H1 (cell line): ENCODE data around the gene SLC44A1. TPM values are rescaled to one million over a fixed set of nuclear protein-coding genes. Genes with fewer than 3 reads are reported as not detected.

ENCODE experiments used
- CTCF ChIA-PET: fragments of 300-600 bp; sonication (Branson Sonifier 250); formaldehyde crosslinking; loops from one replicate; lab custom pipeline; 2021; ENCODE audit not compliant: partially characterized antibody; lab: Charles Lee
- POLR2A ChIA-PET: fragments of 300-600 bp; sonication (Branson Sonifier 250); formaldehyde crosslinking; loops from one replicate; lab custom pipeline; 2021; ENCODE audit warnings: inconsistent platforms; ENCODE audit not compliant: partially characterized antibody; lab: Charles Lee
- DNase-seq, 2 experiments: peaks; one replicate each; pipeline versions ENCODE4 v3.0.0 to v3.0.0-alpha.2; 2010 to 2022; ENCODE audit warnings: low spot score in 2 of 2, low read depth in 1 of 2, mixed read lengths in 1 of 2
- FAIRE-seq: peaks from 2 replicates; lab custom pipeline; 2011; peaks lifted over from hg19 to GRCh38; lab: Jason Lieb, UNC
- H2AFZ ChIP-seq: 2 replicates; pipeline ENCODE4 v1.8.1; 2012; ENCODE audit warnings: low read length, inconsistent platforms
- H2AK5ac ChIP-seq: 2 replicates; pipeline ENCODE4 v1.6.1; 2013; ENCODE audit warnings: low read depth, low read length
- H2BK120ac ChIP-seq: replicated peaks from 2 replicates; pipeline ENCODE3; 2013; ENCODE audit warnings: low read depth, low read length, inconsistent platforms
- H2BK12ac ChIP-seq: 2 replicates; pipeline ENCODE4 v1.6.1; 2013; ENCODE audit warnings: low read depth, low read length
- H2BK15ac ChIP-seq: 2 replicates; pipeline ENCODE4 v1.6.1; 2013; ENCODE audit warnings: low read length
- H2BK20ac ChIP-seq: 2 replicates; pipeline ENCODE4 v1.6.1; 2013; ENCODE audit warnings: low read length
- H2BK5ac ChIP-seq: 2 replicates; pipeline ENCODE4 v1.6.1; 2013; ENCODE audit warnings: low read depth, low read length
- H3K14ac ChIP-seq: 2 replicates; pipeline ENCODE4 v1.6.1; 2013; ENCODE audit warnings: inconsistent platforms; ENCODE audit not compliant: insufficient read length
- H3K18ac ChIP-seq: 2 replicates; pipeline ENCODE4 v1.6.1; 2013; ENCODE audit warnings: low read length; ENCODE audit errors: extremely low read depth
- H3K23ac ChIP-seq: 2 replicates; pipeline ENCODE4 v1.6.1; 2013; ENCODE audit warnings: inconsistent platforms; ENCODE audit not compliant: insufficient read length
- H3K23me2 ChIP-seq: 2 replicates; pipeline ENCODE4 v1.6.1; 2013; ENCODE audit warnings: low read depth, low read length
- H3K27ac ChIP-seq: 2 replicates; pipeline ENCODE4 v1.6.1; 2011; ENCODE audit warnings: low read depth, low read length, inconsistent platforms
- H3K27me3 ChIP-seq, 4 experiments: replicated peaks in 1 of 4; 1 replicate in 1 of 4; 2 replicates in 3 of 4; pipeline versions ENCODE4 v1.6.1 to v1.8.1; 2011 to 2013; ENCODE audit warnings: low read length in 3 of 4, mild to moderate bottlenecking in 3 of 4, inconsistent platforms in 2 of 4, mixed read lengths in 2 of 4, moderate library complexity in 1 of 4; ENCODE audit not compliant: control insufficient read depth in 3 of 4, insufficient read depth in 3 of 4; ENCODE audit errors: extremely low read depth in 1 of 4
- H3K36me3 ChIP-seq, 4 experiments: 2 replicates each; pipeline versions ENCODE4 v1.6.1 to v1.8.1; 2011 to 2013; ENCODE audit warnings: mild to moderate bottlenecking in 4 of 4, low read length in 3 of 4, moderate library complexity in 2 of 4, control low read depth in 1 of 4, inconsistent platforms in 1 of 4; ENCODE audit not compliant: insufficient read depth in 4 of 4, control insufficient read depth in 2 of 4
- H3K4ac ChIP-seq: replicated peaks from 2 replicates; pipeline ENCODE3; 2013; ENCODE audit warnings: low read length, low read depth, mixed read lengths, inconsistent platforms; ENCODE audit not compliant: insufficient read length
- H3K4me1 ChIP-seq, 4 experiments: replicated peaks in 1 of 4; 1 replicate in 1 of 4; 2 replicates in 3 of 4; pipeline versions ENCODE4 v1.6.1 to v1.8.1; 2011 to 2013; ENCODE audit warnings: low read length in 3 of 4, inconsistent platforms in 2 of 4, mixed read lengths in 1 of 4; ENCODE audit not compliant: insufficient read depth in 4 of 4, control insufficient read depth in 3 of 4
- H3K4me2 ChIP-seq, 2 experiments: 2 replicates each; pipeline versions ENCODE4 v1.6.1 to v1.8.1; 2011 to 2013; ENCODE audit warnings: low read depth in 2 of 2, low read length in 2 of 2, control low read depth in 1 of 2, inconsistent platforms in 1 of 2, mild to moderate bottlenecking in 1 of 2; ENCODE audit not compliant: insufficient read depth in 1 of 2
- H3K4me3 ChIP-seq, 4 experiments: fragments of 200-600, 300-600 bp in 1 of 4; sonication (generic), shearing (Covaris generic), sonication (Bioruptor Twin) in 1 of 4; 2 replicates each; pipeline versions ENCODE4 v1.5.1 to v1.8.1; 2011 to 2016; ENCODE audit warnings: low read length in 4 of 4, low read depth in 3 of 4, control low read depth in 2 of 4, inconsistent platforms in 2 of 4, mild to moderate bottlenecking in 2 of 4, mixed read lengths in 1 of 4, moderate library complexity in 1 of 4; ENCODE audit not compliant: insufficient read depth in 2 of 4; ENCODE audit errors: extremely low read depth in 1 of 4
- H3K56ac ChIP-seq: replicated peaks from 2 replicates; pipeline ENCODE3; 2013; ENCODE audit warnings: low read depth, mild to moderate bottlenecking, mixed read lengths, low read length, inconsistent platforms; ENCODE audit not compliant: insufficient read length
- H3K79me1 ChIP-seq: 2 replicates; pipeline ENCODE4 v1.6.1; 2013; ENCODE audit warnings: low read depth, low read length, control low read depth
- H3K79me2 ChIP-seq, 2 experiments: 2 replicates each; pipeline versions ENCODE4 v1.6.1 to v1.8.1; 2012 to 2013; ENCODE audit warnings: low read length in 2 of 2, mild to moderate bottlenecking in 2 of 2, inconsistent platforms in 1 of 2; ENCODE audit not compliant: insufficient read depth in 2 of 2, control insufficient read depth in 1 of 2
- H3K9ac ChIP-seq, 4 experiments: replicated peaks in 1 of 4; 1 replicate in 1 of 4; 2 replicates in 3 of 4; pipeline versions ENCODE4 v1.6.1 to v1.8.1; 2011 to 2013; ENCODE audit warnings: low read depth in 3 of 4, low read length in 3 of 4, control low read depth in 2 of 4, mild to moderate bottlenecking in 2 of 4, moderate library complexity in 2 of 4, inconsistent platforms in 1 of 4; ENCODE audit errors: extremely low read depth in 1 of 4
- H3K9me3 ChIP-seq, 2 experiments: 2 replicates each; pipeline versions ENCODE4 v1.6.1 to v1.8.1; 2012 to 2013; ENCODE audit warnings: mild to moderate bottlenecking in 2 of 2, moderate library complexity in 2 of 2, control low read depth in 1 of 2, inconsistent platforms in 1 of 2, low read depth in 1 of 2, low read length in 1 of 2, mixed read lengths in 1 of 2; ENCODE audit not compliant: insufficient read depth in 2 of 2
- H4K20me1 ChIP-seq, 2 experiments: replicated peaks in 1 of 2; 2 replicates each; pipeline versions ENCODE3 to v1.8.1; 2011 to 2013; ENCODE audit warnings: inconsistent platforms in 2 of 2, low read length in 2 of 2, mild to moderate bottlenecking in 1 of 2; ENCODE audit not compliant: insufficient read depth in 2 of 2, control insufficient read depth in 1 of 2
- H4K5ac ChIP-seq: 2 replicates; pipeline ENCODE4 v1.6.1; 2013; ENCODE audit warnings: low read length, low read depth, mixed read lengths, inconsistent platforms; ENCODE audit not compliant: insufficient read length
- H4K8ac ChIP-seq: 2 replicates; pipeline ENCODE4 v1.8.0; 2013; ENCODE audit warnings: mild to moderate bottlenecking, moderate library complexity, low read length, inconsistent platforms; ENCODE audit not compliant: insufficient read depth; ENCODE audit errors: extremely low read depth
- H4K91ac ChIP-seq: replicated peaks from 2 replicates; pipeline ENCODE3; 2013; ENCODE audit warnings: low read length, mixed read lengths, inconsistent platforms; ENCODE audit not compliant: insufficient read length
- BCL11A ChIP-seq, 2 experiments: IDR thresholded peaks; one replicate each; pipeline ENCODE4 v1.6.1; 2011; ENCODE audit warnings: low read depth in 2 of 2, low read length in 2 of 2, mild to moderate bottlenecking in 2 of 2
- CBX8 ChIP-seq: fragments of 300-800, 300-1000 bp; sonication (generic); IDR thresholded peaks from 2 replicates; pipeline ENCODE4 v1.7.1; 2016; ENCODE audit warnings: low read depth, low read length, borderline replicate concordance
- CHD1 ChIP-seq: IDR thresholded peaks from 2 replicates; pipeline ENCODE4 v1.6.1; 2012; ENCODE audit warnings: low read depth, low read length, improper control_type of control experiment
- CHD2 ChIP-seq: IDR thresholded peaks from 2 replicates; pipeline ENCODE4 v1.6.1; 2012; ENCODE audit warnings: low read length, improper control_type of control experiment
- E2F6 ChIP-seq: IDR thresholded peaks from 2 replicates; pipeline ENCODE4 v1.6.1; 2012; ENCODE audit warnings: inconsistent platforms
- EP300 ChIP-seq, 2 experiments: IDR thresholded peaks; 1 replicate in 1 of 2; 2 replicates in 1 of 2; pipeline ENCODE4 v1.6.1; 2011 to 2012; ENCODE audit warnings: low read depth in 2 of 2, low read length in 2 of 2, mild to moderate bottlenecking in 2 of 2, borderline replicate concordance in 1 of 2, inconsistent platforms in 1 of 2, moderate library complexity in 1 of 2
- PHF8 ChIP-seq: fragments of 200-600 bp; sonication (generic); conservative IDR thresholded peaks from 2 replicates; pipeline ENCODE4 v1.7.1; 2012; ENCODE audit warnings: low read depth, mild to moderate bottlenecking, inconsistent platforms, low read length, moderate library complexity
- RAD21 ChIP-seq, 2 experiments: IDR thresholded peaks in 1 of 2; conservative IDR thresholded peaks in 1 of 2; 2 replicates each; pipeline ENCODE4 v1.6.1; 2011; ENCODE audit warnings: low read depth in 2 of 2, low read length in 2 of 2, improper control_type of control experiment in 1 of 2, inconsistent platforms in 1 of 2, mild to moderate bottlenecking in 1 of 2, moderate library complexity in 1 of 2
- SUZ12 ChIP-seq: fragments of 200-600 bp; sonication (generic); IDR thresholded peaks from 2 replicates; pipeline ENCODE4 v1.6.1; 2012; ENCODE audit warnings: mild to moderate bottlenecking, inconsistent platforms, low read length, moderate library complexity, mixed read lengths
- TAF1 ChIP-seq: IDR thresholded peaks from 2 replicates; pipeline ENCODE4 v1.6.1; 2011; ENCODE audit warnings: mild to moderate bottlenecking, low read depth, low read length
- WGBS, 2 experiments: shearing (Covaris generic) in 1 of 2; methylation state at CpG; one replicate each; pipeline versions ENCODE4 v1.1.6 to v1.1.7; 2013 to 2015; ENCODE audit warnings: low lambda C conversion rate in 2 of 2, mixed read lengths in 2 of 2, inconsistent platforms in 1 of 2, low coverage in 1 of 2, missing lambda C conversion rate in 1 of 2; ENCODE audit not compliant: insufficient replicate concordance in 2 of 2, insufficient coverage in 1 of 2, insufficient read length in 1 of 2; ENCODE audit errors: extremely low coverage in 1 of 2, missing lambda C conversion rate in 1 of 2; 5-methylcytosine and 5-hydroxymethylcytosine counted together
- polyA plus RNA-seq, 7 experiments: library from polyadenylated mRNA; depleted of rRNA in 3 of 7; stranded (reverse) in 5 of 7; unstranded in 2 of 7; fragments of >200 nt in 5 of 7; fragments of 200-250 nt in 2 of 7; gene quantifications; 1 replicate in 5 of 7; 2 replicates in 1 of 7; 4 replicates in 1 of 7; pipeline versions ENCODE4 v1.2.1 to v1.2.3, GENCODE V29; 2011 to 2013; ENCODE audit warnings: missing spikeins in 2 of 7, mixed read lengths in 2 of 7
- total RNA-seq: library from RNA; stranded (reverse); fragmentation: NEBNext Ultra II Directional; extraction: Animal tissue kit (Norgen Biotek cat#: 25700); gene quantifications from 2 replicates; pipeline ENCODE4 v1.2.1, GENCODE V29; 2021
- TF ChIP-seq, protein P1 (sequence below): IDR thresholded peaks from 2 replicates; pipeline ENCODE4 v1.6.1; 2012; ENCODE audit warnings: inconsistent platforms

SLC44A1 gene
- total and polyA plus RNA-seq, 2 of the 8 experiments (the other 6 are each of a cell fraction or from before 2014, with no cell fraction given): 30.5 to 71.2 TPM

DNA sequence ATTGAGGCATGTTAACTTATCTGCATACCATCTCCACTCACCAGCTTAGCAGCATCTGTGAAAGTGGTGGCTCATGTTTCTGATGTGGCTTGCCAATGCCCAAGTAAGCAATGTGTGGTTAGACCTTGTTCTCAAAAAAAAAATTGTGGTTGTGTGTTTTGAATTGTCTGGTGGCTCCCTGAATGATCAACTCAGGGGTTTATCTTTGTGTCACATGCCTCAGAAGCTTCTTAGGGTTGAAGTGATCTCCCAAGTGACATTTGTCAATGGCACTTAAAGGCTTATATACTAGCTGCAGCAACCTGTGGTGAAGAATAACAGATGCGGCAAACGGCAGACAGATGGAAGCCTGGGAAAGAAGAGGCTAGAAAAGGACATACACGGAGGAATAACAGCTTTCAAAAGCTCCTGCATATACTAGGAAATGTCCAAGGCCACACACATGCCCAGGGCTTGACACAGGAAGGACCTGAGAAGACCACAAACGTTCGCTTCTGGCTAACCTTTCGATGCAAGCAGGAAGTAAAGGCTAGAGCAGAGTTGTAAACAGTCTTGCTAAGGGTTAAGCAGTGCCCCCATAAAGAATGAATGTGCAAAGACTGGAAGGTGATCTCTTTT lies 161.2 kb downstream of the SLC44A1 start:
- H2BK120ac ChIP-seq: no peak overlapping the region
- CTCF ChIA-PET: interaction anchor here (0.6 to 4.2 kb wide), 5 partner anchors 9 to 542 kb away, joined by 3 to 18 read pairs (median 4); no protein-coding TSS in a partner anchor
- H3K18ac ChIP-seq: no peak overlapping the region
- H4K5ac ChIP-seq: no peak overlapping the region
- H2BK20ac ChIP-seq: no peak overlapping the region; the same call in 1 of the 2 replicates
- no peaks in the 10 kb centered on the region; the same call in none of the 2 replicates for H3K23me2 ChIP-seq
- no peak overlapping the region for H4K91ac ChIP-seq
- H4K20me1 ChIP-seq: no peaks in the 10 kb centered on the region
- H3K27ac ChIP-seq: no peak overlapping the region
- H2AK5ac ChIP-seq: peak overlapping the region; percentile 54; the same call in 1 of the 2 replicates
- no peak overlapping the region for H3K14ac ChIP-seq
- H4K8ac ChIP-seq: no peak overlapping the region
- H2BK12ac ChIP-seq: 0 out of 2 replicates have a peak overlapping the region, but pooled peaks have one; percentile 12
- no peak overlapping the region for H2AFZ ChIP-seq
- H3K4me3 ChIP-seq: no peak overlapping the region
- H2BK5ac ChIP-seq: 0 out of 2 replicates have a peak overlapping the region, but pooled peaks have one; percentile 1
- H3K56ac ChIP-seq: no peak overlapping the region
- 82% methylated on average over 6 of the region's 6 CpGs; no CpG with 5 or more reads in 1 of the 2 experiments for WGBS, 2 experiments
- POLR2A ChIA-PET: interaction anchor here (1.2 to 2.9 kb wide), 2 partner anchors 107 to 161 kb away, joined by 3 to 9 read pairs; partner anchors contain the start of gene SLC44A1
- H3K4ac ChIP-seq: no peak overlapping the region
- H3K4me1 ChIP-seq: peaks cover 7 to 28% (median 24%) of the 10 kb centered on the region in 4 experiments; a peak in 6 of 7 replicates
- H3K27me3 ChIP-seq: no peaks in the 10 kb centered on the region
- no peak overlapping the region for H3K9ac ChIP-seq
- no peaks in the 10 kb centered on the region for H3K9me3 ChIP-seq
- H3K79me1 ChIP-seq: no peaks in the 10 kb centered on the region
- H3K4me2 ChIP-seq: no peak overlapping the region
- H3K36me3 ChIP-seq: no peaks in the 10 kb centered on the region
- H2BK15ac ChIP-seq: no peak overlapping the region
- no peak overlapping the region for H3K23ac ChIP-seq
- DNase-seq (no peak), FAIRE-seq (no peak)
- no peaks in the 10 kb centered on the region for H3K79me2 ChIP-seq
- TF ChIP-seq BCL11A (IDR thresholded peaks at IDR 0.05; ENCODE audit: low read depth in 2 of 2, low read length in 2 of 2) (no peak), E2F6 (no peak), CHD2 (no peak), CHD1 (no peak), CBX8 (no peak), TAF1 (no peak), RAD21 (IDR thresholded peaks at IDR 0.05 in 1 of 2, conservative IDR thresholded peaks at IDR 0.05 in 1 of 2; ENCODE audit: low read depth in 2 of 2, low read length in 2 of 2) (no peak), SUZ12 (no peak), EP300 (IDR thresholded peaks at IDR 0.05; ENCODE audit: borderline replicate concordance in 1 of 2, low read depth in 2 of 2, low read length in 2 of 2) (no peak), PHF8 (no peak)
- TF ChIP-seq, protein P1, sequence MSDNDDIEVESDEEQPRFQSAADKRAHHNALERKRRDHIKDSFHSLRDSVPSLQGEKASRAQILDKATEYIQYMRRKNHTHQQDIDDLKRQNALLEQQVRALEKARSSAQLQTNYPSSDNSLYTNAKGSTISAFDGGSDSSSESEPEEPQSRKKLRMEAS: no peak
